HEK293 (cell line): ENCODE data around the gene BAX.

Source experiments
- CTCF ChIA-PET: fragments of 350-600 bp; formaldehyde crosslinking; extraction: SDS; loops from one replicate; lab custom pipeline; 2021; ENCODE audit warnings: antibody characterized with exemption; lab: Yijun Ruan, JAX
- POLR2A ChIA-PET: fragments of 300-600 bp; formaldehyde crosslinking; extraction: SDS; loops from one replicate; lab custom pipeline; 2020; ENCODE audit warnings: antibody characterized with exemption, inconsistent platforms; lab: Yijun Ruan, JAX
- H3K27ac ChIP-seq: fragments of 200-500 bp; sonication (Bioruptor generic); 2 replicates; pipeline ENCODE4 v1.5.1; 2014; ENCODE audit warnings: low read depth, low read length, control low read depth, inconsistent platforms; ENCODE audit errors: extremely low read depth
- H3K36me3 ChIP-seq, 2 experiments: fragments of 200-500 bp in 1 of 2; sonication (Bioruptor generic) in 1 of 2; 1 replicate in 1 of 2; 2 replicates in 1 of 2; pipeline ENCODE4 v1.5.1; 2014 to 2017; ENCODE audit warnings: inconsistent platforms in 2 of 2, low read length in 2 of 2; ENCODE audit not compliant: control insufficient read depth in 2 of 2, insufficient read depth in 1 of 2
- H3K4me1 ChIP-seq: fragments of 200-500 bp; sonication (Bioruptor generic); 2 replicates; pipeline ENCODE4 v1.5.1; 2014; ENCODE audit warnings: mild to moderate bottlenecking, low read length, inconsistent platforms; ENCODE audit not compliant: control insufficient read depth, insufficient read depth
- H3K4me3 ChIP-seq: 2 replicates; pipeline ENCODE4 v1.5.1; 2011; ENCODE audit warnings: low read depth, mild to moderate bottlenecking, control low read depth, low read length, moderate library complexity
- H3K9me3 ChIP-seq: fragments of 200-500 bp; sonication (Bioruptor generic); 2 replicates; pipeline ENCODE4 v1.5.1; 2014; ENCODE audit warnings: low read depth, low read length, inconsistent platforms; ENCODE audit not compliant: control insufficient read depth, insufficient read depth
- KLF7 ChIP-seq: fragments of 450-650 bp; formaldehyde crosslinking; IDR thresholded peaks from 2 replicates; pipeline ENCODE4 v1.5.1; 2016; ENCODE audit warnings: missing biosample characterization, missing genetic modification characterization, borderline replicate concordance
- SP3 ChIP-seq: fragments of 450-650 bp; formaldehyde crosslinking; IDR thresholded peaks from 2 replicates; pipeline ENCODE4 v1.5.1; 2016; ENCODE audit warnings: missing biosample characterization, missing genetic modification characterization
- SP7 ChIP-seq: fragments of 450-650 bp; formaldehyde crosslinking; IDR thresholded peaks from 2 replicates; pipeline ENCODE4 v1.5.1; 2016; ENCODE audit warnings: missing biosample characterization, missing genetic modification characterization
- ZBTB10 ChIP-seq: fragments of 450-650 bp; formaldehyde crosslinking; IDR thresholded peaks from 2 replicates; pipeline ENCODE4 v1.5.1; 2016; ENCODE audit warnings: missing biosample characterization, missing genetic modification characterization
- ZBTB6 ChIP-seq: fragments of 450-650 bp; formaldehyde crosslinking; IDR thresholded peaks from 2 replicates; pipeline ENCODE4 v1.5.1; 2017; ENCODE audit warnings: missing biosample characterization, missing genetic modification characterization
- ZFHX2 ChIP-seq: fragments of 450-650 bp; formaldehyde crosslinking; conservative IDR thresholded peaks from 2 replicates; pipeline ENCODE4 v1.5.1; 2016; ENCODE audit warnings: missing biosample characterization, missing genetic modification characterization
- ZFP37 ChIP-seq: fragments of 450-650 bp; formaldehyde crosslinking; IDR thresholded peaks from 2 replicates; pipeline ENCODE4 v1.5.1; 2016; ENCODE audit warnings: missing biosample characterization, missing genetic modification characterization
- ZNF311 ChIP-seq: fragments of 450-650 bp; formaldehyde crosslinking; IDR thresholded peaks from 2 replicates; pipeline ENCODE4 v1.5.1; 2017; ENCODE audit warnings: missing biosample characterization, missing genetic modification characterization, borderline replicate concordance
- ZNF335 ChIP-seq: fragments of 450-650 bp; formaldehyde crosslinking; conservative IDR thresholded peaks from 2 replicates; pipeline ENCODE4 v1.5.1; 2016; ENCODE audit warnings: missing biosample characterization, missing genetic modification characterization
- ZNF366 ChIP-seq: fragments of 450-650 bp; formaldehyde crosslinking; conservative IDR thresholded peaks from 2 replicates; pipeline ENCODE4 v1.5.1; 2016; ENCODE audit warnings: missing biosample characterization, missing genetic modification characterization
- ZNF501 ChIP-seq: fragments of 450-650 bp; formaldehyde crosslinking; IDR thresholded peaks from 2 replicates; pipeline ENCODE4 v1.5.1; 2016; ENCODE audit warnings: missing biosample characterization, missing genetic modification characterization
- ZNF518A ChIP-seq: fragments of 450-650 bp; formaldehyde crosslinking; conservative IDR thresholded peaks from 2 replicates; pipeline ENCODE4 v1.5.1; 2016; ENCODE audit warnings: low read depth, missing biosample characterization, missing genetic modification characterization
- ZNF521 ChIP-seq: fragments of 450-650 bp; formaldehyde crosslinking; IDR thresholded peaks from 2 replicates; pipeline ENCODE4 v1.5.1; 2017; ENCODE audit warnings: missing biosample characterization, mild to moderate bottlenecking, missing genetic modification characterization
- ZNF529 ChIP-seq: fragments of 450-650 bp; formaldehyde crosslinking; IDR thresholded peaks from 2 replicates; pipeline ENCODE4 v1.5.1; 2017; ENCODE audit warnings: missing genetic modification characterization, missing biosample characterization; ENCODE audit not compliant: insufficient replicate concordance
- ZNF600 ChIP-seq: fragments of 450-650 bp; formaldehyde crosslinking; IDR thresholded peaks from 2 replicates; pipeline ENCODE4 v1.5.1; 2016; ENCODE audit warnings: missing biosample characterization, missing genetic modification characterization
- ZNF777 ChIP-seq: fragments of 450-650 bp; formaldehyde crosslinking; IDR thresholded peaks from 2 replicates; pipeline ENCODE4 v1.5.1; 2017; ENCODE audit warnings: missing biosample characterization, missing genetic modification characterization, borderline replicate concordance
- ZNF785 ChIP-seq: fragments of 450-650 bp; formaldehyde crosslinking; IDR thresholded peaks from 2 replicates; pipeline ENCODE4 v1.5.1; 2016; ENCODE audit warnings: missing biosample characterization, missing genetic modification characterization
- ZNF843 ChIP-seq: fragments of 450-650 bp; formaldehyde crosslinking; IDR thresholded peaks from 2 replicates; pipeline ENCODE4 v1.5.1; 2016; ENCODE audit warnings: missing biosample characterization, missing genetic modification characterization
- TF ChIP-seq, protein P1 (sequence below): fragments of 450-650 bp; formaldehyde crosslinking; optimal IDR thresholded peaks from 2 replicates; pipeline ENCODE3; 2016; ENCODE audit warnings: missing biosample characterization, mild to moderate bottlenecking, missing genetic modification characterization
- TF ChIP-seq, protein P2 (sequence below): fragments of 450-650 bp; formaldehyde crosslinking; IDR thresholded peaks from 2 replicates; pipeline ENCODE4 v1.5.0; 2017; ENCODE audit warnings: missing biosample characterization, missing genetic modification characterization, borderline replicate concordance

The BAX gene

GRCh38 chr19:48992581-48993174 is 38.0 kb downstream of the BAX start (continued):
- TF ChIP-seq ZBTB6 (no peak), ZNF529 (no peak), ZNF777 (tag by site-specific recombination) (peak; percentile 61; the same call in 1 of the 2 replicates), KLF7 (tag by site-specific recombination) (0 out of 2 replicates have a peak, but pooled peaks have one; percentile 16)

DNA sequence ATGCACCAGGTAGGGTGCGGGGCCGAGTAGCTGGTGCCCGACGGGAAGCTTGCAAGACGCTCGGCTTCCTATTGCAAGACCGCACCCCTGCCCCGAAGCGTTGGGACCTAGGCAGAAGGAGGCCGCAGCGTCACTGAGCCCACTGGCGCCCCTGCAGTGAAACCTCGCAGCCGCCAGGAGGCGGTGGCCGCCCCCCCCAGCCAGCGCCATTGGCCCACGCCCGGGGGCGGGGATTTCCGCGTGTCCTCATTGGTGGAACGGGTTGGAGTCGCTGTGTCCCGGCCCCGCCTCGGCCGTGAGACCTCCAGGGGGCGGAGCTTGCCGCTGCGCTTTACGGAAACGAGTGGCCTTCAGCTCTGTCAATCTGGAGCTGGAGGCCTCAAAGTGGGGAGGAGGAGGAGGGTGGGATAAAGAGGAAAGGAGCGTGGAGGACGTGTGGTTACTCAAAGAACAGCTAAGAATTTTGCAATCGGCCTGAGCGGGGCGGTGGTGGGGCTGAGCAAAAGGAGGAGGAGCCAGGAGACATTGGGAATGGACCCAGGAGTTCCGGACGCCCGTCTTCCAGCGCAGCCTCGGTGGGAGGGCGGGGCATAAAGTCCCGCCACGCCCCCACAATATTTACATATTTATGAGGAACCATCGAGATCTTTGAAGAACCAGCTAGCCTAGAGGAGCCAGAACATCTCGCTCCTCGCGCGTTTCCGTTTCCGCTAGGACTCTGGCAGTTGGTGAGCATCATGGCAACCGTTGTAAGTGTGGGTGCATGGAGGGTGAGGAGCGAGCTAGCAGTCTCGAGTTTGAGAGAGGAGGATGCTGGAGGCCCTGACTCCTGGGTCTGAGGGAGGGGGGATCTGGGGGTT is 38.7 kb downstream of the BAX start, which contains the start of the genes GYS1 and RUVBL2:
TSS of gene GYS1 (minus strand) at position 135 of the 860 bp plus-strand sequence. CDS start 197 bp downstream, outside the sequence.
TSS of gene RUVBL2 (plus strand) at position 713 of the 860 bp plus-strand sequence. CDS start at position 738, 25 bp downstream.
- POLR2A ChIA-PET, result interaction anchor here (0.5 to 2.8 kb wide), 43 partner anchors 10 to 497 kb away, joined by 3 to 33 read pairs (median 6); partner anchors contain the start of genes ALDH16A1, DHDH, FTL and LHB
- CTCF ChIA-PET, result interaction anchor here (0.5 to 2.9 kb wide), 66 partner anchors 8 to 1604 kb away, joined by 3 to 79 read pairs (median 4); partner anchors contain the start of genes CGB2, CGB7 and NUCB1
- Histone ChIP-seq H3K4me1 (peaks cover 12% of the 10 kb centered on the region; the same call in 1 of the 2 replicates), H3K27ac (peak within 1 kb of the TSS; percentile 81), H3K4me3 (peak within 1 kb of the TSS; percentile 81), H3K36me3 (peaks cover 13 to 28% of the 10 kb centered on the region in 2 experiments; a peak in 2 of 3 replicates), H3K9me3 (no peaks in the 10 kb centered on the region)
- TF ChIP-seq, protein P1, sequence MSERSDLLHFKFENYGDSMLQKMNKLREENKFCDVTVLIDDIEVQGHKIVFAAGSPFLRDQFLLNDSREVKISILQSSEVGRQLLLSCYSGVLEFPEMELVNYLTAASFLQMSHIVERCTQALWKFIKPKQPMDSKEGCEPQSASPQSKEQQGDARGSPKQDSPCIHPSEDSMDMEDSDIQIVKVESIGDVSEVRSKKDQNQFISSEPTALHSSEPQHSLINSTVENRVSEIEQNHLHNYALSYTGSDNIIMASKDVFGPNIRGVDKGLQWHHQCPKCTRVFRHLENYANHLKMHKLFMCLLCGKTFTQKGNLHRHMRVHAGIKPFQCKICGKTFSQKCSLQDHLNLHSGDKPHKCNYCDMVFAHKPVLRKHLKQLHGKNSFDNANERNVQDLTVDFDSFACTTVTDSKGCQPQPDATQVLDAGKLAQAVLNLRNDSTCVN (tag by site-specific recombination), result peak; percentile 16
- peak; percentile 100 for TF ChIP-seq ZNF366 (tag by site-specific recombination)
- 0 out of 2 replicates have a peak, but pooled peaks have one; percentile 17 for TF ChIP-seq ZNF600 (tag by site-specific recombination)
- no peak for TF ChIP-seq ZNF311 (tag by site-specific recombination)
- TF ChIP-seq ZNF843 (tag by site-specific recombination), result no peak; the same call in 1 of the 2 replicates
- TF ChIP-seq ZNF518A (tag by site-specific recombination), result peak; percentile 77
- peak; percentile 54; the same call in 1 of the 2 replicates for TF ChIP-seq SP7 (tag by site-specific recombination)
- peak; percentile 69 for TF ChIP-seq ZBTB10 (tag by site-specific recombination)
- TF ChIP-seq ZNF521 (tag by site-specific recombination), result no peak
- TF ChIP-seq, protein P2, sequence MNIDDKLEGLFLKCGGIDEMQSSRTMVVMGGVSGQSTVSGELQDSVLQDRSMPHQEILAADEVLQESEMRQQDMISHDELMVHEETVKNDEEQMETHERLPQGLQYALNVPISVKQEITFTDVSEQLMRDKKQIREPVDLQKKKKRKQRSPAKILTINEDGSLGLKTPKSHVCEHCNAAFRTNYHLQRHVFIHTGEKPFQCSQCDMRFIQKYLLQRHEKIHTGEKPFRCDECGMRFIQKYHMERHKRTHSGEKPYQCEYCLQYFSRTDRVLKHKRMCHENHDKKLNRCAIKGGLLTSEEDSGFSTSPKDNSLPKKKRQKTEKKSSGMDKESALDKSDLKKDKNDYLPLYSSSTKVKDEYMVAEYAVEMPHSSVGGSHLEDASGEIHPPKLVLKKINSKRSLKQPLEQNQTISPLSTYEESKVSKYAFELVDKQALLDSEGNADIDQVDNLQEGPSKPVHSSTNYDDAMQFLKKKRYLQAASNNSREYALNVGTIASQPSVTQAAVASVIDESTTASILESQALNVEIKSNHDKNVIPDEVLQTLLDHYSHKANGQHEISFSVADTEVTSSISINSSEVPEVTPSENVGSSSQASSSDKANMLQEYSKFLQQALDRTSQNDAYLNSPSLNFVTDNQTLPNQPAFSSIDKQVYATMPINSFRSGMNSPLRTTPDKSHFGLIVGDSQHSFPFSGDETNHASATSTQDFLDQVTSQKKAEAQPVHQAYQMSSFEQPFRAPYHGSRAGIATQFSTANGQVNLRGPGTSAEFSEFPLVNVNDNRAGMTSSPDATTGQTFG (tag by site-specific recombination), result 0 out of 2 replicates have a peak, but pooled peaks have one; percentile 30
- peak; percentile 98 for TF ChIP-seq SP3 (tag by site-specific recombination)
- peak; percentile 84 for TF ChIP-seq ZFHX2 (tag by site-specific recombination)
- TF ChIP-seq ZNF785 (tag by site-specific recombination), result peak; percentile 75; the same call in 1 of the 2 replicates
- TF ChIP-seq ZNF501 (tag by site-specific recombination), result peak; percentile 80
- peak; percentile 49; the same call in 1 of the 2 replicates for TF ChIP-seq ZFP37 (tag by site-specific recombination)
- TF ChIP-seq ZNF335, result peak; percentile 49; the same call in 1 of the 2 replicates
